Measurements from ENCODE around the gene THRB.

GRCh38 chr3:24232784-24233183 is 261.9 kb downstream of the THRB start:
- TF ChIP-seq, protein P1, sequence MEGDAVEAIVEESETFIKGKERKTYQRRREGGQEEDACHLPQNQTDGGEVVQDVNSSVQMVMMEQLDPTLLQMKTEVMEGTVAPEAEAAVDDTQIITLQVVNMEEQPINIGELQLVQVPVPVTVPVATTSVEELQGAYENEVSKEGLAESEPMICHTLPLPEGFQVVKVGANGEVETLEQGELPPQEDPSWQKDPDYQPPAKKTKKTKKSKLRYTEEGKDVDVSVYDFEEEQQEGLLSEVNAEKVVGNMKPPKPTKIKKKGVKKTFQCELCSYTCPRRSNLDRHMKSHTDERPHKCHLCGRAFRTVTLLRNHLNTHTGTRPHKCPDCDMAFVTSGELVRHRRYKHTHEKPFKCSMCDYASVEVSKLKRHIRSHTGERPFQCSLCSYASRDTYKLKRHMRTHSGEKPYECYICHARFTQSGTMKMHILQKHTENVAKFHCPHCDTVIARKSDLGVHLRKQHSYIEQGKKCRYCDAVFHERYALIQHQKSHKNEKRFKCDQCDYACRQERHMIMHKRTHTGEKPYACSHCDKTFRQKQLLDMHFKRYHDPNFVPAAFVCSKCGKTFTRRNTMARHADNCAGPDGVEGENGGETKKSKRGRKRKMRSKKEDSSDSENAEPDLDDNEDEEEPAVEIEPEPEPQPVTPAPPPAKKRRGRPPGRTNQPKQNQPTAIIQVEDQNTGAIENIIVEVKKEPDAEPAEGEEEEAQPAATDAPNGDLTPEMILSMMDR (IDR thresholded peaks at IDR 0.05), result no peak
- TF ChIP-seq POLR2AphosphoS5 (IDR thresholded peaks at IDR 0.05; ENCODE audit: insufficient read depth in 1 of 2, low read depth in 1 of 2) (peak in 1 of 2 donors; percentile 32), POLR2A (IDR thresholded peaks at IDR 0.05) (no peak)

Data from vagina (tissue), 2 donors.